Lung (tissue), 12 donors: ENCODE data around the gene CIAO3. TPM values are rescaled to one million over a fixed set of nuclear protein-coding genes. Genes with fewer than 3 reads are reported as not detected.

Experiments
- ATAC-seq: fragments of 200-7000 bp; cut with Tn5 transposase; one replicate; pipeline ENCODE4 v1.9.1; 2020; ENCODE audit warnings: moderate number of reproducible peaks; ENCODE audit not compliant: insufficient read depth, low FRiP score
- DNase-seq, 3 donors: peaks; one replicate each; pipeline ENCODE4 v3.0.0-alpha.2; 2013 to 2017
- H3K27ac ChIP-seq, 2 donors: one replicate each; pipeline ENCODE4 v1.5.1; 2013; ENCODE audit warnings: mild to moderate bottlenecking in 2 of 2, moderate library complexity in 2 of 2, control low read depth in 1 of 2, inconsistent platforms in 1 of 2, low read depth in 1 of 2, low read length in 1 of 2
- H3K27me3 ChIP-seq, 3 donors: one replicate each; pipeline ENCODE4 v1.5.1; 2013; ENCODE audit warnings: low read length in 2 of 3; ENCODE audit not compliant: control insufficient read depth in 3 of 3, insufficient read depth in 3 of 3
- H3K36me3 ChIP-seq, 4 donors: one replicate each; pipeline ENCODE4 v1.5.1; 2013; ENCODE audit warnings: low read length in 4 of 4, mild to moderate bottlenecking in 1 of 4, moderate library complexity in 1 of 4; ENCODE audit not compliant: control insufficient read depth in 4 of 4, insufficient read depth in 4 of 4
- H3K4me1 ChIP-seq, 5 donors: one replicate each; pipeline ENCODE4 v1.5.1; 2013; ENCODE audit warnings: low read length in 5 of 5, mild to moderate bottlenecking in 2 of 5, moderate library complexity in 1 of 5; ENCODE audit not compliant: control insufficient read depth in 5 of 5, insufficient read depth in 5 of 5
- H3K4me3 ChIP-seq: one replicate; pipeline ENCODE4 v1.5.1; 2013; ENCODE audit warnings: mild to moderate bottlenecking, control low read depth, moderate library complexity
- H3K9ac ChIP-seq, 2 donors: one replicate each; pipeline ENCODE4 v1.5.1; 2013; ENCODE audit warnings: low read length in 2 of 2, control low read depth in 1 of 2; ENCODE audit not compliant: insufficient read depth in 1 of 2
- H3K9me3 ChIP-seq, 4 donors: one replicate each; pipeline ENCODE4 v1.5.1; 2013; ENCODE audit warnings: low read length in 3 of 4, mild to moderate bottlenecking in 1 of 4, moderate library complexity in 1 of 4; ENCODE audit not compliant: control insufficient read depth in 4 of 4, insufficient read depth in 3 of 4
- WGBS, 2 donors: extraction: QIAGEN DNeasy Blood & Tissue Kit; methylation state at CpG; one replicate each; pipeline ENCODE4 v1.1.7; 2013; 5-methylcytosine and 5-hydroxymethylcytosine counted together
- polyA plus RNA-seq, 2 donors: library from polyadenylated mRNA; stranded (reverse); fragments of 200-250 nt; gene quantifications; one replicate each; pipeline ENCODE4 v1.2.1, GENCODE V29; 2013
- total RNA-seq, 2 donors: library from RNA; depleted of rRNA in 1 of 2; stranded (reverse); fragments of >200 nt in 1 of 2; gene quantifications; one replicate each; pipeline ENCODE4 v1.2.1, GENCODE V29; 2014 to 2021
- TF ChIP-seq, protein P1 (sequence below): IDR thresholded peaks from 2 replicates; pipeline ENCODE4 v1.5.1; 2012; ENCODE audit warnings: mild to moderate bottlenecking; ENCODE audit errors: control extremely low read depth, extremely low read depth
- donor health status: control.
- donor health status: control.
- donor health status: Bipolar disorder and iron deficiency.
- donor health status: healthy.
- donor health status: DM: yes; HTN: yes; CAD: no.

The CIAO3 gene
- total and polyA plus RNA-seq, 4 donors, result 21.0 to 40.6 (median 30.7) TPM

DNA sequence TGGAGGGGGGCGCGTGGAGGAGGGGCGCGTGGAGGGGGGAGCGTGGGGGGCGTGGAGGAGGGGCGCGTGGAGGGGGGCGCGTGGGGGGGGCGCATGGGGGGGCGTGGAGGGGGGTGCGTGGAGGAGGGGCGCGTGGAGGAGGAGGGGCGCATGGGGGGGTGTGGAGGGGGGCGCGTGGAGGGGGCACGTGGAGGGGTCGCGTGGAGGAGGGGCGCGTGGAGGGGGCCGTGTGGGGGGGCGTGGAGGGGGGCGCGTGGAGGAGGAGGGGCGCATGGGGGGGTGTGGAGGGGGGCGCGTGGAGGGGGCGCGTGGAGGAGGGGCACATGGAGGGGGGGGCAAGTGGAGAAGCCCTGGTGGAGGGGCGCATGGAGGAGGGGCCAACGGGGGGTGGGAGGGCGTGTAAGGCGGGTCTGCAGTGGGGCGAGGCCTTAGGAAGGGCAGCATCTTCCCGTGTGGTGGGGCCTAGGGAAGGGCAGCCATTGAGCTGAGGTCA is 27.0 kb upstream of the CIAO3 start:
- Histone ChIP-seq H3K4me3 (no peak overlapping the region), H3K9ac (no peak overlapping the region), H3K36me3 (no peaks in the 10 kb centered on the region), H3K27ac (no peak overlapping the region), H3K4me1 (peaks cover 0 to 5% (median 0%) of the 10 kb centered on the region in 5 donors), H3K9me3 (no peaks in the 10 kb centered on the region), H3K27me3 (no peaks in the 10 kb centered on the region)
- ATAC-seq (no peak), DNase-seq (no peak)
- TF ChIP-seq, protein P1, sequence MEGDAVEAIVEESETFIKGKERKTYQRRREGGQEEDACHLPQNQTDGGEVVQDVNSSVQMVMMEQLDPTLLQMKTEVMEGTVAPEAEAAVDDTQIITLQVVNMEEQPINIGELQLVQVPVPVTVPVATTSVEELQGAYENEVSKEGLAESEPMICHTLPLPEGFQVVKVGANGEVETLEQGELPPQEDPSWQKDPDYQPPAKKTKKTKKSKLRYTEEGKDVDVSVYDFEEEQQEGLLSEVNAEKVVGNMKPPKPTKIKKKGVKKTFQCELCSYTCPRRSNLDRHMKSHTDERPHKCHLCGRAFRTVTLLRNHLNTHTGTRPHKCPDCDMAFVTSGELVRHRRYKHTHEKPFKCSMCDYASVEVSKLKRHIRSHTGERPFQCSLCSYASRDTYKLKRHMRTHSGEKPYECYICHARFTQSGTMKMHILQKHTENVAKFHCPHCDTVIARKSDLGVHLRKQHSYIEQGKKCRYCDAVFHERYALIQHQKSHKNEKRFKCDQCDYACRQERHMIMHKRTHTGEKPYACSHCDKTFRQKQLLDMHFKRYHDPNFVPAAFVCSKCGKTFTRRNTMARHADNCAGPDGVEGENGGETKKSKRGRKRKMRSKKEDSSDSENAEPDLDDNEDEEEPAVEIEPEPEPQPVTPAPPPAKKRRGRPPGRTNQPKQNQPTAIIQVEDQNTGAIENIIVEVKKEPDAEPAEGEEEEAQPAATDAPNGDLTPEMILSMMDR, result no peak
- 70 to 71% methylated on average over 14 to 24 of the region's 38 CpGs for WGBS, 2 donors

DNA sequence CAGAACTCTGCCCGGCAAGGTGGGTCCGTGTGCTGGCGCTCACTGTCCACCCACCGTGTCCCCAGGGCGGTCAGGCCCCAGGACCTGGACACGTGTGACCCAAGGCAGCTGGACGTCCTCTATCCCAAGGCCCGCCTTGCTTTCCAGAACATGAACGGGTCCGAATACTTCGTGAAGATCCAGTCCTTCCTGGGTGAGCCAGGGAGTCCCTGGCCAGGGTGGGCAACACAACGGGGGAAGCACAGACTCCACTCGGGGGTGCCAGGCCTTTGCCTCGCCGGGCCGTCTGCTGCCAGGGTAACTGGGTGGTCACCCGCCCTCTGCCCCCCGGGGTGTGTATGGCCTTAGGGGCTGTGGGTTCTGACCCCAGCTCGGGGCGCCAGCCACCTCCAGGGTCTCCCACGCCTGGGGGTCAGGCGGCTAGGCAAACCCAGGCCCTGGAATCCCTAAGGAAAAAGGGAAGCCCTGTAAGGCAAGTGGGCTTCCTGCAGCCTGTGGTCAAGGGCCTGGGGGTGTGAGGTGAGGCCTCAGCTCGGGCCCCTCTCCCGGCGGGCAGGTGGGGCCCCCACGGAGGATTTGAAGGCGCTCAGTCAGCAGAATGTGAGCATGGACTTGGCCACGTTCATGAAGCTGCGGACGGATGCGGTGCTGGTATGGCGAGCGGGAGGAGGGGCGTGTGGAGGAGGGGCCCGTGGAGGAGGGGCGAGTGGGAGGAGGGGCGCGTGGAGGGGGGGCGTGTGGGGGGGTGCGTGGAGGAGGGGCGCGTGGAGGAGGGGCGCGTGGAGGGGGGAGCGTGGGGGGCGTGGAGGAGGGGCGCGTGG is 26.2 kb upstream of the CIAO3 start:
- H3K36me3 ChIP-seq, result no peaks in the 10 kb centered on the region
- DNase-seq, result no peak
- TF ChIP-seq, protein P1, result no peak

DNA sequence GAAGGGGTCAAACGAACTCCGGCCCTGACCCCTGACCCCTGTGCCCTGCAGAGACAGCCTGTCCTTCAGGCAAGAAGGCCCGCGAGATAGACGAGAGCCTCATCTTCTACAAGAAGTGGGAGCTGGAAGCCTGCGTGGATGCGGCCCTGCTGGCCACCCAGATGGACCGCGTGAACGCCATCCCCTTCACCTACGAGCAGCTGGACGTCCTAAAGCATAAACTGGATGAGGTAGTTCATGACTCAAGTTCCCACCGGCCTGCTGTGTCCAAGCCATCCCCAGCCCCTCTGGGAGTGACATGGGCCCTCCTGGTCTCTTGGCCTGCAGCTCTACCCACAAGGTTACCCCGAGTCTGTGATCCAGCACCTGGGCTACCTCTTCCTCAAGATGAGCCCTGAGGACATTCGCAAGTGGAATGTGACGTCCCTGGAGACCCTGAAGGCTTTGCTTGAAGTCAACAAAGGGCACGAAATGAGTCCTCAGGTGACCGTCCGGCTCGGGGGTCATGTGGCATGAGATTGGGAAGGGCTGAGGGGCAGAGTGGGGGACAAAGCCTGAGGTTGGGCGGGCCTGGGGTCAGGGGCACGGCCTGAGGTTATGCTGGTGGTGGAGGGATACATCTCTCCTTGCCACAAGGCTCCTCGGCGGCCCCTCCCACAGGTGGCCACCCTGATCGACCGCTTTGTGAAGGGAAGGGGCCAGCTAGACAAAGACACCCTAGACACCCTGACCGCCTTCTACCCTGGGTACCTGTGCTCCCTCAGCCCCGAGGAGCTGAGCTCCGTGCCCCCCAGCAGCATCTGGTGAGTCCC is 25.4 kb upstream of the CIAO3 start:
- Histone ChIP-seq H3K9ac (no peak overlapping the region), H3K4me3 (no peak overlapping the region), H3K27ac (no peak overlapping the region), H3K9me3 (no peaks in the 10 kb centered on the region), H3K36me3 (no peaks in the 10 kb centered on the region), H3K27me3 (no peaks in the 10 kb centered on the region), H3K4me1 (peaks cover 0 to 5% (median 0%) of the 10 kb centered on the region in 5 donors)
- TF ChIP-seq, protein P1, result no peak
- WGBS, 2 donors, result 85 to 92% methylated on average over 27 to 29 of the region's 29 CpGs
- no peak for DNase-seq
- ATAC-seq, result no peak

More for the DNA sequence above, 26.2 kb upstream of the CIAO3 start:
- Histone ChIP-seq H3K27me3 (no peaks in the 10 kb centered on the region), H3K27ac (no peak overlapping the region), H3K9ac (no peak overlapping the region), H3K4me1 (peaks cover 0 to 5% (median 0%) of the 10 kb centered on the region in 5 donors), H3K9me3 (no peaks in the 10 kb centered on the region), H3K4me3 (no peak overlapping the region)
- WGBS, 2 donors, result 71 to 74% methylated on average over 31 to 35 of the region's 48 CpGs
- ATAC-seq, result no peak
